ENCODE results near the gene LIN52.
A peak's percentile ranks its signal among the peaks of the same experiment; 100 is the strongest.
"Not testable (repeated sequence)": the region's sequence is repeated elsewhere in the genome, so short reads cannot be mapped to it uniquely, and the experiment has no call there.

LIN52 gene

GRCh38 chr14:74109369-74109768 is 24.6 kb downstream of the LIN52 start:
- Histone ChIP-seq H3K27me3 (ENCODE audit: control insufficient read depth, insufficient read depth, low read length) (no peaks in the 10 kb centered on the region), H3K4me1 (ENCODE audit: control insufficient read depth, insufficient read depth, low read length) (no peaks in the 10 kb centered on the region), H3K27ac (ENCODE audit: low read depth, low read length) (no peak overlapping the region), H3K9me3 (ENCODE audit: control insufficient read depth, insufficient read depth, low read depth, low read length) (no peaks in the 10 kb centered on the region), H3K9ac (ENCODE audit: low read length) (no peak overlapping the region), H3K4me3 (ENCODE audit: low read depth, low read length) (no peak overlapping the region), H3K36me3 (ENCODE audit: control insufficient read depth, insufficient read depth, low read length) (peaks cover 20% of the 10 kb centered on the region)

- peaks cover 19% of the 10 kb centered on the region for H3K36me3 ChIP-seq (ENCODE audit: control insufficient read depth, insufficient read depth, low read length)
- not testable (repeated sequence) for H3K4me1 ChIP-seq (ENCODE audit: control insufficient read depth, insufficient read depth, low read length); H3K9ac ChIP-seq (ENCODE audit: low read length); H3K27ac ChIP-seq (ENCODE audit: low read depth, low read length); H3K9me3 ChIP-seq (ENCODE audit: control insufficient read depth, insufficient read depth, low read depth, low read length); H3K4me3 ChIP-seq (ENCODE audit: low read depth, low read length); H3K27me3 ChIP-seq (ENCODE audit: control insufficient read depth, insufficient read depth, low read length)
Measured at GRCh38 chr14:74111395-74112216, 26.9 kb downstream of the LIN52 start.

- H3K4me3 ChIP-seq (ENCODE audit: low read depth, low read length); H3K4me1 ChIP-seq (ENCODE audit: control insufficient read depth, insufficient read depth, low read length); H3K36me3 ChIP-seq (ENCODE audit: control insufficient read depth, insufficient read depth, low read length); H3K27ac ChIP-seq (ENCODE audit: low read depth, low read length); H3K9me3 ChIP-seq (ENCODE audit: control insufficient read depth, insufficient read depth, low read depth, low read length); H3K27me3 ChIP-seq (ENCODE audit: control insufficient read depth, insufficient read depth, low read length); H3K9ac ChIP-seq (ENCODE audit: low read length): not testable (repeated sequence)
Measured at GRCh38 chr14:74125487-74125886, 40.7 kb downstream of the LIN52 start.

- Histone ChIP-seq H3K9me3 (ENCODE audit: control insufficient read depth, insufficient read depth, low read depth, low read length) (no peaks in the 10 kb centered on the region), H3K27ac (ENCODE audit: low read depth, low read length) (no peak overlapping the region)
Measured at GRCh38 chr14:74126315-74127013, 41.7 kb downstream of the LIN52 start.

GRCh38 chr14:74127634-74128033 is 42.9 kb downstream of the LIN52 start:
- H3K36me3 ChIP-seq (ENCODE audit: control insufficient read depth, insufficient read depth, low read length): peaks cover 3% of the 10 kb centered on the region
- H3K4me1 ChIP-seq (ENCODE audit: control insufficient read depth, insufficient read depth, low read length): no peaks in the 10 kb centered on the region
- H3K27me3 ChIP-seq (ENCODE audit: control insufficient read depth, insufficient read depth, low read length): no peaks in the 10 kb centered on the region
- H3K9me3 ChIP-seq (ENCODE audit: control insufficient read depth, insufficient read depth, low read depth, low read length): no peaks in the 10 kb centered on the region
- H3K27ac ChIP-seq (ENCODE audit: low read depth, low read length): no peak overlapping the region
- H3K9ac ChIP-seq (ENCODE audit: low read length): no peak overlapping the region
- no peak overlapping the region for H3K4me3 ChIP-seq (ENCODE audit: low read depth, low read length)

More at GRCh38 chr14:74126315-74127013, 41.7 kb downstream of the LIN52 start:
- Histone ChIP-seq H3K27me3 (ENCODE audit: control insufficient read depth, insufficient read depth, low read length) (no peaks in the 10 kb centered on the region), H3K36me3 (ENCODE audit: control insufficient read depth, insufficient read depth, low read length) (peaks cover 3% of the 10 kb centered on the region; the same call in 1 of the 2 replicates), H3K4me3 (ENCODE audit: low read depth, low read length) (no peak overlapping the region), H3K4me1 (ENCODE audit: control insufficient read depth, insufficient read depth, low read length) (no peaks in the 10 kb centered on the region), H3K9ac (ENCODE audit: low read length) (no peak overlapping the region)

- Histone ChIP-seq H3K9me3 (ENCODE audit: control insufficient read depth, insufficient read depth, low read depth, low read length) (no peaks in the 10 kb centered on the region), H3K4me1 (ENCODE audit: control insufficient read depth, insufficient read depth, low read length) (peaks cover 12% of the 10 kb centered on the region), H3K9ac (ENCODE audit: low read length) (no peak overlapping the region), H3K27ac (ENCODE audit: low read depth, low read length) (no peak overlapping the region), H3K36me3 (ENCODE audit: control insufficient read depth, insufficient read depth, low read length) (no peaks in the 10 kb centered on the region; the same call in 1 of the 2 replicates), H3K27me3 (ENCODE audit: control insufficient read depth, insufficient read depth, low read length) (no peaks in the 10 kb centered on the region), H3K4me3 (ENCODE audit: low read depth, low read length) (no peak overlapping the region)
Measured at GRCh38 chr14:74133833-74134481, 49.2 kb downstream of the LIN52 start.

GRCh38 chr14:74134484-74134883 is 49.7 kb downstream of the LIN52 start:
- Histone ChIP-seq H3K36me3 (ENCODE audit: control insufficient read depth, insufficient read depth, low read length) (no peaks in the 10 kb centered on the region; the same call in 1 of the 2 replicates), H3K4me1 (ENCODE audit: control insufficient read depth, insufficient read depth, low read length) (peaks cover 12% of the 10 kb centered on the region), H3K27ac (ENCODE audit: low read depth, low read length) (0 out of 2 replicates have a peak overlapping the region, but pooled peaks have one; percentile 40), H3K27me3 (ENCODE audit: control insufficient read depth, insufficient read depth, low read length) (no peaks in the 10 kb centered on the region), H3K4me3 (ENCODE audit: low read depth, low read length) (no peak overlapping the region), H3K9ac (ENCODE audit: low read length) (no peak overlapping the region), H3K9me3 (ENCODE audit: control insufficient read depth, insufficient read depth, low read depth, low read length) (no peaks in the 10 kb centered on the region)

GRCh38 chr14:74135426-74135825 is 50.7 kb downstream of the LIN52 start:
- Histone ChIP-seq H3K9ac (ENCODE audit: low read length) (no peak overlapping the region), H3K36me3 (ENCODE audit: control insufficient read depth, insufficient read depth, low read length) (no peaks in the 10 kb centered on the region; the same call in 1 of the 2 replicates), H3K4me3 (ENCODE audit: low read depth, low read length) (no peak overlapping the region), H3K27ac (ENCODE audit: low read depth, low read length) (no peak overlapping the region), H3K4me1 (ENCODE audit: control insufficient read depth, insufficient read depth, low read length) (peaks cover 15% of the 10 kb centered on the region), H3K9me3 (ENCODE audit: control insufficient read depth, insufficient read depth, low read depth, low read length) (no peaks in the 10 kb centered on the region), H3K27me3 (ENCODE audit: control insufficient read depth, insufficient read depth, low read length) (no peaks in the 10 kb centered on the region)

GRCh38 chr14:74140374-74140850 is 55.7 kb downstream of the LIN52 start:
- Histone ChIP-seq H3K4me1 (ENCODE audit: control insufficient read depth, insufficient read depth, low read length) (peaks cover 3% of the 10 kb centered on the region; the same call in 1 of the 2 replicates), H3K27me3 (ENCODE audit: control insufficient read depth, insufficient read depth, low read length) (no peaks in the 10 kb centered on the region), H3K9me3 (ENCODE audit: control insufficient read depth, insufficient read depth, low read depth, low read length) (no peaks in the 10 kb centered on the region), H3K4me3 (ENCODE audit: low read depth, low read length) (no peak overlapping the region), H3K27ac (ENCODE audit: low read depth, low read length) (no peak overlapping the region), H3K9ac (ENCODE audit: low read length) (no peak overlapping the region), H3K36me3 (ENCODE audit: control insufficient read depth, insufficient read depth, low read length) (no peaks in the 10 kb centered on the region)

- H3K27ac ChIP-seq (ENCODE audit: low read depth, low read length): no peak overlapping the region
- H3K27me3 ChIP-seq (ENCODE audit: control insufficient read depth, insufficient read depth, low read length): no peaks in the 10 kb centered on the region
- H3K36me3 ChIP-seq (ENCODE audit: control insufficient read depth, insufficient read depth, low read length): no peaks in the 10 kb centered on the region
- peaks cover 3% of the 10 kb centered on the region; the same call in 1 of the 2 replicates for H3K4me1 ChIP-seq (ENCODE audit: control insufficient read depth, insufficient read depth, low read length)
- H3K4me3 ChIP-seq (ENCODE audit: low read depth, low read length): no peak overlapping the region
- no peak overlapping the region for H3K9ac ChIP-seq (ENCODE audit: low read length)
- no peaks in the 10 kb centered on the region for H3K9me3 ChIP-seq (ENCODE audit: control insufficient read depth, insufficient read depth, low read depth, low read length)
Measured at GRCh38 chr14:74141703-74142102, 56.9 kb downstream of the LIN52 start.

All from HUES6 (cell line).